ENCODE measurements around the gene OR10J1. TPM values are rescaled to one million over a fixed set of nuclear protein-coding genes. Genes with fewer than 3 reads are reported as not detected.

Gene OR10J1
- total and polyA plus RNA-seq, 2 of the 8 experiments (the other 6 are each of a cell fraction or from before 2014, with no cell fraction given), result not detected

GRCh38 chr1:159448181-159448580, 8.7 kb downstream of the OR10J1 start:
- Histone ChIP-seq H3K9me3 (ENCODE audit: insufficient read depth in 2 of 2, low read depth in 1 of 2, low read length in 1 of 2) (peaks cover 47 to 49% of the 10 kb centered on the region in 2 experiments; a peak in 3 of 4 replicates), H3K27me3 (replicated peaks in 1 of 4; ENCODE audit: control insufficient read depth in 3 of 4, extremely low read depth in 1 of 4, insufficient read depth in 3 of 4, low read length in 3 of 4) (no peaks in the 10 kb centered on the region), H2BK20ac (ENCODE audit: low read length) (no peak overlapping the region), H3K23ac (ENCODE audit: insufficient read length) (no peak overlapping the region), H3K18ac (ENCODE audit: extremely low read depth, low read length) (no peak overlapping the region), H3K9ac (replicated peaks in 1 of 4; ENCODE audit: extremely low read depth in 1 of 4, low read depth in 3 of 4, low read length in 3 of 4) (no peak overlapping the region), H3K4ac (replicated peaks; ENCODE audit: insufficient read length, low read depth, low read length) (no peak overlapping the region), H3K4me2 (ENCODE audit: insufficient read depth in 1 of 2, low read depth in 2 of 2, low read length in 2 of 2) (no peak overlapping the region), H2BK5ac (ENCODE audit: low read depth, low read length) (no peak overlapping the region), H2BK120ac (replicated peaks; ENCODE audit: low read depth, low read length) (no peak overlapping the region), H4K91ac (replicated peaks; ENCODE audit: insufficient read length, low read length) (no peak overlapping the region), H3K14ac (ENCODE audit: insufficient read length) (no peak overlapping the region), H3K56ac (replicated peaks; ENCODE audit: insufficient read length, low read depth, low read length) (no peak overlapping the region), H3K36me3 (ENCODE audit: control insufficient read depth in 2 of 4, insufficient read depth in 4 of 4, low read length in 3 of 4) (no peaks in the 10 kb centered on the region), H2BK15ac (ENCODE audit: low read length) (no peak overlapping the region), H3K27ac (ENCODE audit: low read depth, low read length) (no peak overlapping the region), H3K4me3 (ENCODE audit: extremely low read depth in 1 of 4, insufficient read depth in 2 of 4, low read depth in 3 of 4, low read length in 4 of 4) (no peak overlapping the region), H4K8ac (ENCODE audit: extremely low read depth, insufficient read depth, low read length) (no peak overlapping the region), H4K20me1 (replicated peaks in 1 of 2; ENCODE audit: control insufficient read depth in 1 of 2, insufficient read depth in 2 of 2, low read length in 2 of 2) (no peaks in the 10 kb centered on the region), H2AFZ (ENCODE audit: low read length) (no peak overlapping the region), H2AK5ac (ENCODE audit: low read depth, low read length) (no peak overlapping the region), H3K79me1 (ENCODE audit: low read depth, low read length) (no peaks in the 10 kb centered on the region), H3K4me1 (replicated peaks in 1 of 4; ENCODE audit: control insufficient read depth in 3 of 4, insufficient read depth in 4 of 4, low read length in 3 of 4) (no peaks in the 10 kb centered on the region), H3K23me2 (ENCODE audit: low read depth, low read length) (no peaks in the 10 kb centered on the region), H2BK12ac (ENCODE audit: low read depth, low read length) (no peak overlapping the region), H4K5ac (ENCODE audit: insufficient read length, low read depth, low read length) (no peak overlapping the region), H3K79me2 (ENCODE audit: control insufficient read depth in 1 of 2, insufficient read depth in 2 of 2, low read length in 2 of 2) (no peaks in the 10 kb centered on the region)
- POLR2A ChIA-PET (ENCODE audit: partially characterized antibody), result no interaction called here
- CTCF ChIA-PET (ENCODE audit: partially characterized antibody), result no interaction called here
- WGBS, 2 experiments (ENCODE audit: extremely low coverage in 1 of 2, insufficient coverage in 1 of 2, insufficient read length in 1 of 2, insufficient replicate concordance in 2 of 2, low coverage in 1 of 2, low lambda C conversion rate in 2 of 2, missing lambda C conversion rate in 1 of 2), result 40% methylated on average over 1 of the region's 1 CpG; no CpG with 5 or more reads in 1 of the 2 experiments
- DNase-seq (ENCODE audit: low read depth in 1 of 2, low spot score in 2 of 2) (no peak), FAIRE-seq (no peak)
- TF ChIP-seq TAF1 (IDR thresholded peaks at IDR 0.05; ENCODE audit: low read depth, low read length) (no peak), TCF12 (IDR thresholded peaks at IDR 0.05; ENCODE audit: low read depth, low read length) (no peak), RBBP5 (IDR thresholded peaks at IDR 0.05; ENCODE audit: borderline replicate concordance, low read depth, low read length) (no peak), CHD2 (IDR thresholded peaks at IDR 0.05; ENCODE audit: low read length) (no peak), YY1 (IDR thresholded peaks at IDR 0.05; ENCODE audit: low read depth, low read length) (no peak), HDAC6 (IDR thresholded peaks at IDR 0.05; ENCODE audit: low read depth, low read length) (no peak), NRF1 (IDR thresholded peaks at IDR 0.05; ENCODE audit: low read depth, low read length) (no peak), EP300 (IDR thresholded peaks at IDR 0.05; ENCODE audit: borderline replicate concordance in 1 of 2, low read depth in 2 of 2, low read length in 2 of 2) (no peak), SP4 (IDR thresholded peaks at IDR 0.05; ENCODE audit: low read length) (no peak), SP2 (IDR thresholded peaks at IDR 0.05; ENCODE audit: low read length) (no peak), CTCF (IDR thresholded peaks at IDR 0.05; ENCODE audit: control extremely low read depth in 1 of 3, insufficient read depth in 1 of 3, low read depth in 1 of 3, low read length in 3 of 3) (no peak), SIN3A (conservative IDR thresholded peaks at IDR 0.05 in 1 of 2, IDR thresholded peaks at IDR 0.05 in 1 of 2; ENCODE audit: low read depth in 1 of 2, low read length in 2 of 2) (no peak), POU5F1 (IDR thresholded peaks at IDR 0.05; ENCODE audit: low read depth, low read length) (no peak)
